ENCODE measurements around the gene CEBPG.

The CEBPG gene

DNA sequence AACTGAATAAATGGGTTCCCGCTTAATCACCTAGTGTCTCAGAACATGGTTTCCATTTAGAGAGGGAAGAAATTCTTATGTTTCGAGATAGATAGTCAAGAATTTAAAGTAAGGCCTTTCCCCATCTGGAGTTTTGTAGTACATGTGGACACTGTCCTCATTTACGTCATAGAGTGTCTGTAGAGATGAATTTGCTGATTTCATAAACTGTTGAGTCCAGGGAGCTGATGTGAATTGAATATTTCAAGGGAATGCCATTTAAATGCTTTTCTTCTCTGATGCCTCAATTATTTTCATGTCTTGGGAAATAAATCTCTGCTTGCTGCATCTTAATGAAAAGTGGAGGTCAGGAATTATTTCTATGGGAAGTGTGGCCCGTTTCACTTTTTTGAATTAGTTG is 9.5 kb downstream of the CEBPG start:
- TF ChIP-seq, protein P1, sequence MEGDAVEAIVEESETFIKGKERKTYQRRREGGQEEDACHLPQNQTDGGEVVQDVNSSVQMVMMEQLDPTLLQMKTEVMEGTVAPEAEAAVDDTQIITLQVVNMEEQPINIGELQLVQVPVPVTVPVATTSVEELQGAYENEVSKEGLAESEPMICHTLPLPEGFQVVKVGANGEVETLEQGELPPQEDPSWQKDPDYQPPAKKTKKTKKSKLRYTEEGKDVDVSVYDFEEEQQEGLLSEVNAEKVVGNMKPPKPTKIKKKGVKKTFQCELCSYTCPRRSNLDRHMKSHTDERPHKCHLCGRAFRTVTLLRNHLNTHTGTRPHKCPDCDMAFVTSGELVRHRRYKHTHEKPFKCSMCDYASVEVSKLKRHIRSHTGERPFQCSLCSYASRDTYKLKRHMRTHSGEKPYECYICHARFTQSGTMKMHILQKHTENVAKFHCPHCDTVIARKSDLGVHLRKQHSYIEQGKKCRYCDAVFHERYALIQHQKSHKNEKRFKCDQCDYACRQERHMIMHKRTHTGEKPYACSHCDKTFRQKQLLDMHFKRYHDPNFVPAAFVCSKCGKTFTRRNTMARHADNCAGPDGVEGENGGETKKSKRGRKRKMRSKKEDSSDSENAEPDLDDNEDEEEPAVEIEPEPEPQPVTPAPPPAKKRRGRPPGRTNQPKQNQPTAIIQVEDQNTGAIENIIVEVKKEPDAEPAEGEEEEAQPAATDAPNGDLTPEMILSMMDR (conservative IDR thresholded peaks at IDR 0.05), result no peak
- no peak for TF ChIP-seq ZFX (IDR thresholded peaks at IDR 0.05)
- H3K27ac ChIP-seq, result no peak overlapping the region

GRCh38 chr19:33383720-33384292 is 10.3 kb downstream of the CEBPG start:
- no peak overlapping the region for H3K27ac ChIP-seq
- TF ChIP-seq, protein P1 (conservative IDR thresholded peaks at IDR 0.05), result no peak
- TF ChIP-seq ZFX (IDR thresholded peaks at IDR 0.05), result no peak

DNA sequence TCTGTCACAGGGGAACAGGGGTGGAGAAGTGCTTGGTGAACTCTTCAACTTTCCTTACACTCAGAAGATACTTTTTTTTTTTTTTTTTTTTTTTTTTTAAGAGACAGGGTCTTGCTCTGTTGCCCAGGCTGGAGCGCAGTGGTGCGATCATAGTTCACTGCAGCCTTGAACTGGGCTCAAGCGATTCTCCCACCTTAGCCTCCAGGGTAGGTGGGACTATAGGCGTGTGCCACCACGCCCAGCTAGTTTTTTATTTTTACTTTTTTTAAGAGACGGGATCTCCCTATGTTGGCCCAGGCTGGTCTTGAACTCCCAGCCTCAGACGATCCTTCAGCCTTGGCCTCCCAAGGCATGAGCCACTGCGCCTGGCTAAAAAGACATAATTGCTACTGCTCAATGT is 11.5 kb downstream of the CEBPG start:
- H3K27ac ChIP-seq, result no peak overlapping the region
- TF ChIP-seq, protein P1 (conservative IDR thresholded peaks at IDR 0.05), result no peak
- TF ChIP-seq ZFX (IDR thresholded peaks at IDR 0.05), result no peak

- TF ChIP-seq ZFX (IDR thresholded peaks at IDR 0.05), result no peak
- TF ChIP-seq, protein P1 (conservative IDR thresholded peaks at IDR 0.05), result no peak
- H3K27ac ChIP-seq, result no peak overlapping the region
Observed at GRCh38 chr19:33385956-33386355, 12.4 kb downstream of the CEBPG start.

DNA sequence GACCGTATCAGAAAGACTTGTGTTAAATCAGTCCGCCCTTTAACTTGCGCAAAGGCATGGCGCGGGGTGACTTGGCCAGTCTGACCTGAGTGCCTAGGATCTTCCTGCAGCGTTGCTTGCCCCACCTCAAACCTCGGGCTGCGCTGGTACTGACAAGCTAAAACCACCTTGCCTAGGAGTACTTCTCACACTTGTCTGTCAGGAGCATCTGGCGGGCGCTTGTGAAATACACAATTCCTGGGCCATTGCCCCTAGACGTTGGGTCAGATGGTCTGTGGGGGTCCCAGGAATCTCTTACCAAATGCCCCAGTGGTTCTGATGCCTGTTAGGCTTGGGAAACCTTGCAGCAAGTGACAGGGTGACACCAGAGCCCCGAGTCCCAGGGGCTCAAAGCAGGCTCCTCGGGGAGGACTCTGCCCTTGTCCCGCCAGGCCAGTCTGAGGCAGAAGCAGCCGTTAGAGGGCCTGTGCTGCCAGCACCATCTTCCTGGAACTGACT is 12.9 kb downstream of the CEBPG start:
- H3K27ac ChIP-seq, result no peak overlapping the region
- TF ChIP-seq, protein P1 (conservative IDR thresholded peaks at IDR 0.05), result no peak

DNA sequence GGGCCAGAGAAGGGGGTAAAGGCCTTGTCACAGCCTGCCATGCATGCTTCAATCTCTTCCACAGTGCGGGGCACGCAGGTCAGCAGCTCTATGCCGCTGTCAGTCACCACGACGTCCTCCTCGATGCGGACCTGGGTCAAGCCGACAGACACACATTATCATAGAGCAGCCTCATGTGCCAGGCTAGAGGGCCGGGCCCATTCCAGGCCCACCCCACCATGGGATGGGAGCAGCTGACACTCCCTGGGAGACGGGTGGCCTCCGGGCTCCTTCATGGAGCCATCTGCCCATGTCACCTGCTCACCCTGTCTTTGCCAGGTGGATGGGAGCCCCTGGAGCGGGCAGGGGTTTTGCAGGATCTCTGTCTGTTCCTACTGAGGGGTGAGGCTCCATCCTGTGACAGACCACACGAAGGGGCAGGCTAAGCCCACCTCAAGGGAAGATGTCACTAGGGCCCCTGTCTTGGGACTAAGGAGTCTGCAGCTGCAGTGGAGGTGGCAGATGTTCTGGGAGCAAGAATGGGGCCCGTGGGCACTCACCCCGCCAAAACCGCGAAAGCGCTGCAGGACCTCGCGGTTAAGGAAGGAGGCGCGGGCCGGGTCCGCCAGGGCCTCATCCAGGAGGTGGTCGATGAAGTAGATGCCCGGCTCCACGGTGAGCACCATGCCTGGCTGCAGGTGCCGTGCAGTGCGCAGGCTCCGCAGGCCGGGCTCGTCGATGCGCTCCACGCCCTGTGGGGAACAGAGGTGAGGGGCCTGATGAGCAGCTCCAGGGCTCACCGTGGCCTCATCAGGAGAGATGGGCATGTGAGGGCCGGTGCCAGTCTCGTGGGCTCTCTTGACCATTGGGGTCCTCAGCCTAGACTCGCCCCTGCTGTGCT is 14.1 kb downstream of the CEBPG start:
- no peak overlapping the region for H3K27ac ChIP-seq
- no peak for TF ChIP-seq ZFX (IDR thresholded peaks at IDR 0.05)
- TF ChIP-seq, protein P1 (conservative IDR thresholded peaks at IDR 0.05), result no peak

DNA sequence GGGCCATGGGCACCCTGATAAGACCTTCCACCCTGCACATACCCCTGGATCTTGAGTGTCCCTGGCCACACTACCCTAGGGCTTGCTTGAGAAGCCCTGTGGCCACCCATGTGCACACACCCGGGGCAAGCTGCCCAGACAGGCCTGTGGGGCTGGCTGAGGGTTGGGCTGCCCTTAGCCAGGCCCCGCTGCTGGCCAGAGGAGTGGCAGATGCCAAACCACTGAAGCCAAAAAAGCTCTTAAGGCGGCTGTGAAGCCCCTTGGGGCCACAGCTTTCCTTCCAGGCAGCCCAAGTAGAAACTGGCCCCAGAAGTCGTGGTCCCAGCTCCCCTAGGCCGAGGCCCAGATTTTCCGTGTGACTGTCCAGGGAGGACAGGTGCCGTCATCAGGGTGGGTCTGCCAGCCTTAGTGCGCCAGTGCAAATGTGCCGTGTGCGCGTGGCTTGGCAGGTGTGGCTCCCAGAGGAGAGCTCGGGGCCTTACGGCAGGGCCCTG is 14.8 kb downstream of the CEBPG start:
- no peak for TF ChIP-seq ZFX (IDR thresholded peaks at IDR 0.05)
- TF ChIP-seq, protein P1 (conservative IDR thresholded peaks at IDR 0.05), result no peak
- no peak overlapping the region for H3K27ac ChIP-seq
